ENCODE measurements around the gene MKNK1. TPM values are rescaled to one million over a fixed set of nuclear protein-coding genes. Genes with fewer than 3 reads are reported as not detected.

MKNK1 gene
- total and polyA plus RNA-seq, 2 of the 4 experiments (the other 2 are of a cell fraction): 14.3 to 35.2 TPM

DNA sequence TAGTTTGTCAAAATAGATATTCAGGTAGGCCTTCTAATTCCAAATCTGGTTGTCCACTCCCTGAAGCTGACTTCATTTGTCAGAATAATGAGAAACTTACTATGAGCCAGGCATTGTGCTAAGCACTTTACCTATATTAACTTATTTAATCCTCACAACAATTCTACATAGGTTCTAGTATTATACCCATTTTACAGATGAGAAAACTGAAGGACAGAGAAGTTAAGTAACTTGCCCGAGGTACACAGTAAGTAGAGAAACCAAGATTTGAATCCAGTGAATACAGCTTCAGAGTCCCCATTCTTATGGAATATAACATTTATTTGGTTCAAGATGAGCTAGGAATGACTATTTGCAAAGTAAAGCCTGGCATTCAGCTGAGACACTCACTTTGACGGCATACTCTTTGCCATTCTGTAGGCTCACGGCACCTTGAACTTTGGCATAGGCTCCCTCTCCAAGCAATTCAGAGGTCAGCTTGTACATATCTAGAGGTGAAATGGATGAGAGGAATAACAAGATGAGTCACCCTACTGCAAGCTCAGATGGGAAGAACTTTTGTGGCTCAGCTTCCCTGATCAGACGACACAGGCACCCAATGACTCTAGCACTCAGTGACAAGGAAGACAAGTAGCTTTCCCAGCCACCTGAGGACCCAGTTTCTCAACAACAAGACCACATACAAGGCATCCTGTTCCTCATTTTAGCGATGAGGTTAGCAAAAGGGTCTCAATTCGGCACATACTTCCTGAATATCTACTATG lies 23.7 kb downstream of the MKNK1 start:
- Histone ChIP-seq H3K4me3 (ENCODE audit: insufficient read depth, low read depth, low read length) (no peak overlapping the region), H2BK20ac (ENCODE audit: low read depth, low read length) (no peak overlapping the region), H3K9me3 (ENCODE audit: control insufficient read depth, insufficient read depth, low read length) (no peaks in the 10 kb centered on the region), H4K91ac (ENCODE audit: insufficient read depth, low read depth, low read length) (no peak overlapping the region), H3K23ac (ENCODE audit: low read depth, low read length) (no peak overlapping the region), H2AK9ac (replicated peaks; ENCODE audit: low read depth, low read length, poor library complexity) (no peak overlapping the region), H4K5ac (ENCODE audit: low read depth, low read length) (no peak overlapping the region), H3K56ac (ENCODE audit: extremely low read depth, insufficient read depth, low read length) (no peak overlapping the region), H3K9me1 (ENCODE audit: insufficient read depth, low read length) (peaks cover 7% of the 10 kb centered on the region), H3K27ac (ENCODE audit: insufficient read depth, low read length) (no peak overlapping the region), H3K4me2 (ENCODE audit: low read depth, low read length) (no peak overlapping the region), H3K4ac (ENCODE audit: low read depth, low read length) (no peak overlapping the region), H3K9ac (ENCODE audit: low read depth, low read length) (no peak overlapping the region), H2AK5ac (ENCODE audit: low read depth, low read length) (no peak overlapping the region), H2BK5ac (ENCODE audit: low read depth, low read length, poor library complexity, severe bottlenecking) (no peak overlapping the region), H2BK120ac (ENCODE audit: low read depth, low read length) (no peak overlapping the region), H4K20me1 (ENCODE audit: insufficient read depth, low read length) (no peaks in the 10 kb centered on the region; the same call in 1 of the 2 replicates), H2BK15ac (ENCODE audit: low read depth, low read length) (no peak overlapping the region), H3K4me1 (ENCODE audit: control insufficient read depth, insufficient read depth, low read length) (no peaks in the 10 kb centered on the region), H3K27me3 (ENCODE audit: control insufficient read depth, insufficient read depth, low read length) (no peaks in the 10 kb centered on the region), H3K14ac (replicated peaks; ENCODE audit: low read depth, low read length) (no peak overlapping the region), H4K8ac (ENCODE audit: low read depth in 2 of 2, low read length in 2 of 2) (no peak overlapping the region), H3K36me3 (ENCODE audit: control insufficient read depth, insufficient read depth, low read length) (peaks cover 58% of the 10 kb centered on the region), H3K79me1 (ENCODE audit: low read depth in 1 of 2, low read length in 2 of 2) (peaks cover 0 to 5% of the 10 kb centered on the region in 2 experiments; a peak in 3 of 4 replicates), H2AFZ (replicated peaks; ENCODE audit: low read length, poor library complexity) (no peak overlapping the region), H3K18ac (ENCODE audit: low read depth, low read length) (no peak overlapping the region)
- TF ChIP-seq RFX5 (IDR thresholded peaks at IDR 0.05; ENCODE audit: low read depth, low read length) (no peak), CEBPB (IDR thresholded peaks at IDR 0.05; ENCODE audit: low read depth, low read length) (no peak), MXI1 (IDR thresholded peaks at IDR 0.05; ENCODE audit: borderline replicate concordance, low read depth, low read length) (no peak), FOS (IDR thresholded peaks at IDR 0.05; ENCODE audit: low read depth, low read length) (no peak), NFE2L2 (IDR thresholded peaks at IDR 0.05; ENCODE audit: low read depth, low read length) (no peak), RCOR1 (IDR thresholded peaks at IDR 0.05; ENCODE audit: insufficient replicate concordance, low read length) (no peak), MAFK (IDR thresholded peaks at IDR 0.05; ENCODE audit: low read depth, low read length) (no peak), CHD1 (IDR thresholded peaks at IDR 0.05; ENCODE audit: low read depth, low read length) (no peak), SMC3 (IDR thresholded peaks at IDR 0.05; ENCODE audit: low read depth, low read length) (no peak), BHLHE40 (IDR thresholded peaks at IDR 0.05; ENCODE audit: low read depth, low read length) (no peak), POLR2A (IDR thresholded peaks at IDR 0.05; ENCODE audit: low read depth, low read length) (no peak), MAZ (IDR thresholded peaks at IDR 0.05; ENCODE audit: borderline replicate concordance, low read depth, low read length) (no peak), RAD21 (IDR thresholded peaks at IDR 0.05; ENCODE audit: low read length) (no peak)
- TF ChIP-seq, protein P1, sequence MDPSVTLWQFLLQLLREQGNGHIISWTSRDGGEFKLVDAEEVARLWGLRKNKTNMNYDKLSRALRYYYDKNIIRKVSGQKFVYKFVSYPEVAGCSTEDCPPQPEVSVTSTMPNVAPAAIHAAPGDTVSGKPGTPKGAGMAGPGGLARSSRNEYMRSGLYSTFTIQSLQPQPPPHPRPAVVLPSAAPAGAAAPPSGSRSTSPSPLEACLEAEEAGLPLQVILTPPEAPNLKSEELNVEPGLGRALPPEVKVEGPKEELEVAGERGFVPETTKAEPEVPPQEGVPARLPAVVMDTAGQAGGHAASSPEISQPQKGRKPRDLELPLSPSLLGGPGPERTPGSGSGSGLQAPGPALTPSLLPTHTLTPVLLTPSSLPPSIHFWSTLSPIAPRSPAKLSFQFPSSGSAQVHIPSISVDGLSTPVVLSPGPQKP (IDR thresholded peaks at IDR 0.05; ENCODE audit: borderline replicate concordance, low read depth, low read length): no peak
- TF ChIP-seq, protein P2, sequence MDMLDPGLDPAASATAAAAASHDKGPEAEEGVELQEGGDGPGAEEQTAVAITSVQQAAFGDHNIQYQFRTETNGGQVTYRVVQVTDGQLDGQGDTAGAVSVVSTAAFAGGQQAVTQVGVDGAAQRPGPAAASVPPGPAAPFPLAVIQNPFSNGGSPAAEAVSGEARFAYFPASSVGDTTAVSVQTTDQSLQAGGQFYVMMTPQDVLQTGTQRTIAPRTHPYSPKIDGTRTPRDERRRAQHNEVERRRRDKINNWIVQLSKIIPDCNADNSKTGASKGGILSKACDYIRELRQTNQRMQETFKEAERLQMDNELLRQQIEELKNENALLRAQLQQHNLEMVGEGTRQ (IDR thresholded peaks at IDR 0.05; ENCODE audit: low read depth, low read length): no peak
- TF ChIP-seq, protein P3, sequence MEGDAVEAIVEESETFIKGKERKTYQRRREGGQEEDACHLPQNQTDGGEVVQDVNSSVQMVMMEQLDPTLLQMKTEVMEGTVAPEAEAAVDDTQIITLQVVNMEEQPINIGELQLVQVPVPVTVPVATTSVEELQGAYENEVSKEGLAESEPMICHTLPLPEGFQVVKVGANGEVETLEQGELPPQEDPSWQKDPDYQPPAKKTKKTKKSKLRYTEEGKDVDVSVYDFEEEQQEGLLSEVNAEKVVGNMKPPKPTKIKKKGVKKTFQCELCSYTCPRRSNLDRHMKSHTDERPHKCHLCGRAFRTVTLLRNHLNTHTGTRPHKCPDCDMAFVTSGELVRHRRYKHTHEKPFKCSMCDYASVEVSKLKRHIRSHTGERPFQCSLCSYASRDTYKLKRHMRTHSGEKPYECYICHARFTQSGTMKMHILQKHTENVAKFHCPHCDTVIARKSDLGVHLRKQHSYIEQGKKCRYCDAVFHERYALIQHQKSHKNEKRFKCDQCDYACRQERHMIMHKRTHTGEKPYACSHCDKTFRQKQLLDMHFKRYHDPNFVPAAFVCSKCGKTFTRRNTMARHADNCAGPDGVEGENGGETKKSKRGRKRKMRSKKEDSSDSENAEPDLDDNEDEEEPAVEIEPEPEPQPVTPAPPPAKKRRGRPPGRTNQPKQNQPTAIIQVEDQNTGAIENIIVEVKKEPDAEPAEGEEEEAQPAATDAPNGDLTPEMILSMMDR (conservative IDR thresholded peaks at IDR 0.05; ENCODE audit: low read depth, low read length): no peak
- 86% methylated on average over 1 of the region's 6 CpGs; no CpG with 5 or more reads in 1 of the 2 experiments for WGBS, 2 experiments (ENCODE audit: extremely low coverage in 2 of 2, insufficient read length in 1 of 2)
- ChIA-PET POLR2A (ENCODE audit: unreplicated experiment) (no interaction called here), CTCF (no interaction called here)
- dilution Hi-C loops (cut with HindIII; ENCODE audit: low sequenced_read_pairs, unreplicated experiment) (no loop called here), in situ Hi-C loops (cut with MboI; ENCODE audit: low sequenced_read_pairs) (no loop called here), intact Hi-C loops (cut with micrococcal nuclease) (no loop called here)
- BruUV-seq (replicated peaks): no TSS peak
- ATAC-seq (ENCODE audit: low read depth) (no peak), DNase-seq (peak; percentile 13)

All from IMR-90 (cell line).